GM12878 (cell line): ENCODE data around the gene TTC23. TPM values are rescaled to one million over a fixed set of nuclear protein-coding genes. Genes with fewer than 3 reads are reported as not detected.

Experiments used
- ATAC-seq: fragments of 200-7000 bp; cut with Tn5 transposase; 3 replicates; pipeline ENCODE4 v1.9.1; 2020; ENCODE audit warnings: mild to moderate bottlenecking, moderate library complexity
- BruUV-seq: library from RNA; stranded (reverse); fragments of 400-500 nt; replicated peaks from 2 replicates; lab custom pipeline; 2021; lab: Mats Ljungman, UMichigan
- CTCF ChIA-PET: fragments of 300-600 bp; sonication (Branson Sonifier 250); formaldehyde crosslinking; extraction: SDS; loops from one replicate; lab custom pipeline; 2021; ENCODE audit warnings: inconsistent platforms; lab: Yijun Ruan, JAX
- POLR2A ChIA-PET: fragments of 350-600 bp; formaldehyde crosslinking; extraction: SDS; loops from one replicate; lab custom pipeline; 2021; ENCODE audit warnings: inconsistent platforms; lab: Charles Lee
- RAD21 ChIA-PET: fragments of 300-600 bp; sonication (Branson Sonifier 250); formaldehyde crosslinking; loops from one replicate; lab custom pipeline; 2023; ENCODE audit warnings: antibody characterized with exemption; ENCODE audit not compliant: unreplicated experiment; lab: Charles Lee
- SMC1A ChIA-PET: fragments of 300-600 bp; sonication (Branson Sonifier 250); formaldehyde crosslinking; loops from one replicate; lab custom pipeline; 2023; ENCODE audit not compliant: unreplicated experiment, uncharacterized antibody; lab: Charles Lee
- DNase-seq: peaks from one replicate; pipeline ENCODE4 v3.0.0-alpha.2; 2011; ENCODE audit warnings: low read depth, low spot score
- FAIRE-seq: peaks from 3 replicates; lab custom pipeline; 2011; peaks lifted over from hg19 to GRCh38; lab: Jason Lieb, UNC
- H2AFZ ChIP-seq: 2 replicates; pipeline ENCODE4 v1.6.0; 2011; ENCODE audit warnings: low read depth, low read length, control low read depth; ENCODE audit not compliant: control insufficient read depth
- H3K27ac ChIP-seq: 2 replicates; pipeline ENCODE4 v1.5.1; 2011; ENCODE audit warnings: control low read depth; ENCODE audit not compliant: control insufficient read depth, insufficient read depth
- H3K27me3 ChIP-seq, 2 experiments: replicated peaks in 1 of 2; 2 replicates each; pipeline versions ENCODE4 v1.6.0 to v1.6.1; 2011; ENCODE audit warnings: low read length in 1 of 2; ENCODE audit not compliant: control insufficient read depth in 2 of 2, insufficient read depth in 2 of 2
- H3K36me3 ChIP-seq, 2 experiments: 2 replicates each; pipeline ENCODE4 v1.5.1; 2011; ENCODE audit warnings: low read length in 1 of 2; ENCODE audit not compliant: control insufficient read depth in 2 of 2, insufficient read depth in 2 of 2
- H3K4me1 ChIP-seq: 2 replicates; pipeline ENCODE4 v1.6.1; 2011; ENCODE audit warnings: mild to moderate bottlenecking, low read length, moderate library complexity, mixed read lengths; ENCODE audit not compliant: control insufficient read depth, insufficient read depth
- H3K4me2 ChIP-seq: 2 replicates; pipeline ENCODE4 v1.6.0; 2011; ENCODE audit warnings: control low read depth; ENCODE audit not compliant: control insufficient read depth, insufficient read depth
- H3K4me3 ChIP-seq: fragments of 200-600 bp; sonication (generic); 2 replicates; pipeline ENCODE4 v1.5.1; 2016
- H3K79me2 ChIP-seq: 2 replicates; pipeline ENCODE4 v1.6.0; 2011; ENCODE audit warnings: low read length; ENCODE audit not compliant: control insufficient read depth, insufficient read depth
- H3K9ac ChIP-seq: 2 replicates; pipeline ENCODE4 v1.8.0; 2011; ENCODE audit warnings: low read length, control low read depth, mixed read lengths; ENCODE audit not compliant: control insufficient read depth, insufficient read depth
- H3K9me3 ChIP-seq: replicated peaks from 3 replicates; pipeline ENCODE4 v1.5.1; 2011; ENCODE audit warnings: mild to moderate bottlenecking, low read length; ENCODE audit not compliant: control insufficient read depth, insufficient read depth
- H4K20me1 ChIP-seq: 2 replicates; pipeline ENCODE4 v1.6.0; 2011; ENCODE audit not compliant: control insufficient read depth, insufficient read depth
- BRCA1 ChIP-seq: IDR thresholded peaks from 2 replicates; pipeline ENCODE4 v1.6.1; 2011; ENCODE audit warnings: low read depth, low read length, improper control_type of control experiment
- EZH2 ChIP-seq: IDR thresholded peaks from 2 replicates; pipeline ENCODE4 v1.6.1; 2012; ENCODE audit warnings: low read depth, mild to moderate bottlenecking, control low read depth, inconsistent platforms, low read length, borderline replicate concordance; ENCODE audit not compliant: control insufficient read depth
- HCFC1 ChIP-seq: fragments of 150-350 bp; IDR thresholded peaks from 2 replicates; pipeline ENCODE4 v1.6.1; 2014; ENCODE audit warnings: low read length
- HDAC6 ChIP-seq: fragments of 200-600 bp; sonication (generic); IDR thresholded peaks from one replicate; pipeline ENCODE4 v1.8.0; 2017; ENCODE audit warnings: antibody characterized with exemption; ENCODE audit not compliant: unreplicated experiment
- IKZF1 ChIP-seq: fragments of 450-650 bp; conservative IDR thresholded peaks from 2 replicates; pipeline ENCODE4 v1.6.1; 2017; ENCODE audit warnings: antibody characterized with exemption, mild to moderate bottlenecking
- MXI1 ChIP-seq: fragments of 150-350 bp; IDR thresholded peaks from 2 replicates; pipeline ENCODE4 v1.6.1; 2011; ENCODE audit warnings: low read depth, mild to moderate bottlenecking, inconsistent platforms, low read length, improper control_type of control experiment
- PML ChIP-seq: IDR thresholded peaks from 2 replicates; pipeline ENCODE4 v1.6.1; 2012; ENCODE audit warnings: low read length, inconsistent platforms
- RB1 ChIP-seq: fragments of 450-650 bp; formaldehyde crosslinking; IDR thresholded peaks from 2 replicates; pipeline ENCODE4 v1.6.1; 2017; ENCODE audit warnings: mild to moderate bottlenecking, borderline replicate concordance
- TAF1 ChIP-seq: IDR thresholded peaks from 2 replicates; pipeline ENCODE4 v1.6.1; 2011; ENCODE audit warnings: mild to moderate bottlenecking, low read depth, low read length, borderline replicate concordance
- TBL1XR1 ChIP-seq: IDR thresholded peaks from 2 replicates; pipeline ENCODE4 v1.6.1; 2012; ENCODE audit warnings: low read depth, low read length, improper control_type of control experiment
- ZNF622 ChIP-seq: fragments of 450-650 bp; IDR thresholded peaks from 2 replicates; pipeline ENCODE4 v1.6.1; 2017; ENCODE audit warnings: mild to moderate bottlenecking, inconsistent platforms
- WGBS: methylation state at CpG from one replicate; pipeline ENCODE4 v1.1.6; 2016; ENCODE audit warnings: low lambda C conversion rate; ENCODE audit not compliant: insufficient replicate concordance, insufficient coverage; ENCODE audit errors: missing lambda C conversion rate; 5-methylcytosine and 5-hydroxymethylcytosine counted together
- in situ Hi-C: fragments of 300-500 bp; cut with MboI; formaldehyde crosslinking; loops from 9 replicates; pipeline ENCODE4 v1.14.3; 2018; ENCODE audit warnings: mixed read lengths
- intact Hi-C: fragments of 100-400 bp; cut with micrococcal nuclease; formaldehyde crosslinking; loops from one replicate; pipeline ENCODE4 v1.14.2; 2022; ENCODE audit not compliant: unreplicated experiment
- polyA plus RNA-seq, 11 experiments: library from polyadenylated mRNA; depleted of rRNA in 4 of 11; unstranded in 6 of 11; stranded (reverse) in 5 of 11; fragments of >200 nt; fragmentation: Nextera tagmentation in 4 of 11; fragmentation: Illumina TruSeq in 1 of 11; extraction: Ambion mirVana in 4 of 11; extraction: Trizol in 1 of 11; gene quantifications; 1 replicate in 1 of 11; 2 replicates in 10 of 11; pipeline versions ENCODE4 v1.2.1 to v1.2.3, GENCODE V29; 2011 to 2016; ENCODE audit warnings: inconsistent platforms in 2 of 11, missing spikeins in 2 of 11, low read depth in 1 of 11
- total RNA-seq, 4 experiments: library from RNA; depleted of rRNA in 3 of 4; stranded (reverse); fragments of >200 nt in 3 of 4; fragmentation: Illumina TruSeq in 1 of 4; extraction: Trizol in 1 of 4; gene quantifications; 2 replicates each; pipeline versions ENCODE4 v1.2.1 to v1.2.3, GENCODE V29; 2013 to 2021
- TF ChIP-seq, protein P1 (sequence below): IDR thresholded peaks from 2 replicates; pipeline ENCODE4 v1.6.1; 2011; ENCODE audit warnings: low read depth, low read length, improper control_type of control experiment, borderline replicate concordance
- TF ChIP-seq, protein P2 (sequence below): IDR thresholded peaks from 2 replicates; pipeline ENCODE4 v1.6.1; 2012; ENCODE audit warnings: low read depth, low read length, improper control_type of control experiment
- TF ChIP-seq, protein P3 (sequence below): fragments of 450-650 bp; IDR thresholded peaks from 2 replicates; pipeline ENCODE4 v1.6.1; 2017; ENCODE audit warnings: borderline replicate concordance
- TF ChIP-seq, protein P4 (sequence below): fragments of 450-650 bp; IDR thresholded peaks from 2 replicates; pipeline ENCODE4 v1.6.1; 2014; ENCODE audit warnings: mild to moderate bottlenecking
- TF ChIP-seq, protein P5 (sequence below): fragments of 450-650 bp; conservative IDR thresholded peaks from 2 replicates; pipeline ENCODE4 v1.6.1; 2017; ENCODE audit warnings: mild to moderate bottlenecking, moderate library complexity

The TTC23 gene
- total and polyA plus RNA-seq, 10 of the 15 experiments (the other 5 are each of a cell fraction or from before 2014, with no cell fraction given) = 1.2 to 9.0 (median 6.5) TPM

DNA sequence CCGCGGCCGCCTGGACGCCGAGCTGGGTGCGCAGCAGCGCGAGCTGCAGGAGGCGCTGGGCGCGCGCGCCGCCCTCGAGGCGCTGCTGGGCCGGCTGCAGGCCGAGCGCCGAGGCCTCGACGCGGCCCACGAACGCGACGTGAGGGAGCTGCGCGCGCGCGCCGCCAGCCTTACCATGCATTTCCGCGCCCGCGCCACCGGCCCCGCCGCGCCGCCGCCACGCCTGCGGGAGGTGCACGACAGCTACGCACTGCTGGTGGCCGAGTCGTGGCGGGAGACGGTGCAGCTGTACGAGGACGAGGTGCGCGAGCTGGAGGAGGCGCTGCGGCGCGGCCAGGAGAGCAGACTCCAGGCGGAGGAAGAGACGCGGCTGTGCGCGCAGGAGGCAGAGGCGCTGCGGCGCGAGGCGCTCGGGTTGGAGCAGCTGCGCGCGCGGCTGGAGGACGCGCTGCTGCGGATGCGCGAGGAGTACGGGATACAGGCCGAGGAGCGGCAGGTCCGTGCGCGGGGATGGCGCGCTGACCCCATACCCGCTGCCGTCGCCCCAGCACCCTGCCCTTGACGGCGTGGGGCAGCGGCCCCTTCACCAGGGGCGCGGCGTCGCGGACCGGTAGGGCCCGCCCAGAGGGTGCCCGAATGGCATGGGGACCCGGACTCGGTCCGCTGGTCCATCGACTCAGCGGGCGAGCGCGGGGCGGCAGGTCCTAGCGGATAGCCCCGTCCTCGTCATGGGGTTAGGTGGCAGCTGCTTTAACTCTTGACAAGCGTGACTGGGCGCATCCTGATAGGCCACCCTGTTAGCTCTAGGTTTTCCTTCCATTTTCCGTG is 143.7 kb downstream of the TTC23 start:
- ChIA-PET POLR2A (no interaction called here), RAD21 (interaction anchor here (0.8 to 1.1 kb wide), 4 partner anchors 29 to 121 kb away, joined by 3 to 6 read pairs (median 4); no protein-coding TSS in a partner anchor), CTCF (interaction anchor here (0.8 to 1.6 kb wide), 9 partner anchors 14 to 624 kb away, joined by 3 to 15 read pairs (median 3); no protein-coding TSS in a partner anchor), SMC1A (interaction anchor here (0.6 to 2.0 kb wide), 3 partner anchors 102 to 181 kb away, joined by 3 to 16 read pairs (median 3); no protein-coding TSS in a partner anchor)
- peak; percentile 7 for ATAC-seq
- Histone ChIP-seq H3K4me1 (peaks cover 14% of the 10 kb centered on the region), H2AFZ (peak overlapping the region; percentile 77), H3K4me3 (no peak overlapping the region), H3K4me2 (peak overlapping the region; percentile 94), H3K27me3 (peaks cover 0 to 5% of the 10 kb centered on the region in 2 experiments; a peak in 1 of 4 replicates), H3K36me3 (no peaks in the 10 kb centered on the region), H3K9ac (no peak overlapping the region; the same call in 1 of the 2 replicates), H3K79me2 (no peaks in the 10 kb centered on the region), H3K9me3 (no peaks in the 10 kb centered on the region; the same call in 2 of the 3 replicates), H4K20me1 (no peaks in the 10 kb centered on the region), H3K27ac (no peak overlapping the region)
- no peak for FAIRE-seq
- no peak for DNase-seq
- in situ Hi-C loops (loop anchor here (25.0 kb wide), 1 partner anchor 632 kb away; the partner anchor contains the start of gene LYSMD4), intact Hi-C loops (loop anchor here (10.0 kb wide), 1 partner anchor 649 kb away; no protein-coding TSS in a partner anchor)
- 63% methylated on average over 71 of the region's 116 CpGs for WGBS
- no TSS peak for BruUV-seq
- TF ChIP-seq IKZF1 (0 out of 2 replicates have a peak, but pooled peaks have one; percentile 17), MXI1 (no peak), EZH2 (no peak), PML (no peak), TAF1 (no peak), BRCA1 (no peak), RB1 (no peak), ZNF622 (no peak), HCFC1 (no peak), HDAC6 (peak; percentile 99), TBL1XR1 (no peak)
- TF ChIP-seq, protein P1, sequence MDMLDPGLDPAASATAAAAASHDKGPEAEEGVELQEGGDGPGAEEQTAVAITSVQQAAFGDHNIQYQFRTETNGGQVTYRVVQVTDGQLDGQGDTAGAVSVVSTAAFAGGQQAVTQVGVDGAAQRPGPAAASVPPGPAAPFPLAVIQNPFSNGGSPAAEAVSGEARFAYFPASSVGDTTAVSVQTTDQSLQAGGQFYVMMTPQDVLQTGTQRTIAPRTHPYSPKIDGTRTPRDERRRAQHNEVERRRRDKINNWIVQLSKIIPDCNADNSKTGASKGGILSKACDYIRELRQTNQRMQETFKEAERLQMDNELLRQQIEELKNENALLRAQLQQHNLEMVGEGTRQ = no peak
- TF ChIP-seq, protein P2, sequence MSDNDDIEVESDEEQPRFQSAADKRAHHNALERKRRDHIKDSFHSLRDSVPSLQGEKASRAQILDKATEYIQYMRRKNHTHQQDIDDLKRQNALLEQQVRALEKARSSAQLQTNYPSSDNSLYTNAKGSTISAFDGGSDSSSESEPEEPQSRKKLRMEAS = peak; percentile 30; the same call in 1 of the 2 replicates
- TF ChIP-seq, protein P3, sequence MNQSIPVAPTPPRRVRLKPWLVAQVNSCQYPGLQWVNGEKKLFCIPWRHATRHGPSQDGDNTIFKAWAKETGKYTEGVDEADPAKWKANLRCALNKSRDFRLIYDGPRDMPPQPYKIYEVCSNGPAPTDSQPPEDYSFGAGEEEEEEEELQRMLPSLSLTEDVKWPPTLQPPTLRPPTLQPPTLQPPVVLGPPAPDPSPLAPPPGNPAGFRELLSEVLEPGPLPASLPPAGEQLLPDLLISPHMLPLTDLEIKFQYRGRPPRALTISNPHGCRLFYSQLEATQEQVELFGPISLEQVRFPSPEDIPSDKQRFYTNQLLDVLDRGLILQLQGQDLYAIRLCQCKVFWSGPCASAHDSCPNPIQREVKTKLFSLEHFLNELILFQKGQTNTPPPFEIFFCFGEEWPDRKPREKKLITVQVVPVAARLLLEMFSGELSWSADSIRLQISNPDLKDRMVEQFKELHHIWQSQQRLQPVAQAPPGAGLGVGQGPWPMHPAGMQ = no peak
- TF ChIP-seq, protein P4, sequence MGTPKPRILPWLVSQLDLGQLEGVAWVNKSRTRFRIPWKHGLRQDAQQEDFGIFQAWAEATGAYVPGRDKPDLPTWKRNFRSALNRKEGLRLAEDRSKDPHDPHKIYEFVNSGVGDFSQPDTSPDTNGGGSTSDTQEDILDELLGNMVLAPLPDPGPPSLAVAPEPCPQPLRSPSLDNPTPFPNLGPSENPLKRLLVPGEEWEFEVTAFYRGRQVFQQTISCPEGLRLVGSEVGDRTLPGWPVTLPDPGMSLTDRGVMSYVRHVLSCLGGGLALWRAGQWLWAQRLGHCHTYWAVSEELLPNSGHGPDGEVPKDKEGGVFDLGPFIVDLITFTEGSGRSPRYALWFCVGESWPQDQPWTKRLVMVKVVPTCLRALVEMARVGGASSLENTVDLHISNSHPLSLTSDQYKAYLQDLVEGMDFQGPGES = no peak
- TF ChIP-seq, protein P5, sequence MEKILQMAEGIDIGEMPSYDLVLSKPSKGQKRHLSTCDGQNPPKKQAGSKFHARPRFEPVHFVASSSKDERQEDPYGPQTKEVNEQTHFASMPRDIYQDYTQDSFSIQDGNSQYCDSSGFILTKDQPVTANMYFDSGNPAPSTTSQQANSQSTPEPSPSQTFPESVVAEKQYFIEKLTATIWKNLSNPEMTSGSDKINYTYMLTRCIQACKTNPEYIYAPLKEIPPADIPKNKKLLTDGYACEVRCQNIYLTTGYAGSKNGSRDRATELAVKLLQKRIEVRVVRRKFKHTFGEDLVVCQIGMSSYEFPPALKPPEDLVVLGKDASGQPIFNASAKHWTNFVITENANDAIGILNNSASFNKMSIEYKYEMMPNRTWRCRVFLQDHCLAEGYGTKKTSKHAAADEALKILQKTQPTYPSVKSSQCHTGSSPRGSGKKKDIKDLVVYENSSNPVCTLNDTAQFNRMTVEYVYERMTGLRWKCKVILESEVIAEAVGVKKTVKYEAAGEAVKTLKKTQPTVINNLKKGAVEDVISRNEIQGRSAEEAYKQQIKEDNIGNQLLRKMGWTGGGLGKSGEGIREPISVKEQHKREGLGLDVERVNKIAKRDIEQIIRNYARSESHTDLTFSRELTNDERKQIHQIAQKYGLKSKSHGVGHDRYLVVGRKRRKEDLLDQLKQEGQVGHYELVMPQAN = no peak
